IPS-11a (cell line): ENCODE results near the gene CD53.

ENCODE experiments used
- H3K4me3 ChIP-seq: one replicate; pipeline ENCODE4 v1.5.1; 2013; ENCODE audit warnings: low read depth, low read length, control low read depth

CD53 gene

DNA sequence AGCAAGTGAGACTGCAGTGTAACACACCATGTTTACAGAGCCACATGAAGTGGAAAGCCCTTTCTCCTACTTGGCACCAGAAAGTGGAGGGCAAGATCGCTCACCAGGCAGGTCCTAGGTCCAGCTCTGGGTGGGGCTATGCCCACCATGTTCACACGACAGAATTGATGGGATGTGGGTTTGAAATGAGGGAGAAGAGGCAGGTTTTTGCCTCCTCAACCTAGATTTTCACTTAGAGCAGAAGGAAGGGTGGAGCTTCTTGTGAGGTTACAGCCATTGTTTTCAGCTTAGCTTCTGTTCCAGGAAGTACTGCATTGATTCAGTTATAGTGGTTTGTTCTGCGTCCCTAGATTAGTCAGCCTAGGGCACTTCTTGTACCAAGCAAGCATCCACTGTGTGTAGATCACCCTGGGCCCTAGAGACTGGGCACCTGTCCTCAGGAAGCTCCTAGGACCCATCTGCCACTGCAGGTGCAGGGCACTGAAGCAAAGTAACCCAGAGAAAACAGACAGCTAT is 2.3 kb downstream of the CD53 start:
- H3K4me3 ChIP-seq: no peak overlapping the region

DNA sequence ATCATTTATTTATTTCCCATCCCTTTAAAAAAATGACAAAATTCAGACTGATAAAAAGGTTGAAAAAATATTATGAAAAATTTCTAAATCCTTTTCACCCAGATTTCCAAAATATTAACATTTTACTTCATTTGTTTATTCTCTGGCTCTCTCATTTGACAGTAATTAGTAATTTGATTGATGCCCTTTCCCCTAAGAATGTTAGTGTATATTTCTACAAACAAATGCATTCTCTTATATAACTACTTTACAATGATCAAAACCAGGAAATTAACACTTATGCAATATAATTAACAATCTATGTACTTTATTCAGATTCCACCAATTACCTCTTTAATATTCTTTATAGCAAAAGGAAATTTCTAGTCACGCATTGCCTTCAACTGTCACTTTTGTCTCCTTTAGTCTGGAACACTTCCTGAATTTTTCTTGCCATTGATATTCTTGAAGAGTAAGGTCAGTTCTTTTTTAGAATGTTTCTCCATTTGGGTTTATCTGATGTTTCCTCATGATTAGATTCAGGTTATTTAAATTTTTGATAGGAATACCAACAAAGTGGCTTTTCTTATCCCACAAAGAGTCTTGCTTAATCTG is 3.9 kb downstream of the CD53 start:
- no peak overlapping the region for H3K4me3 ChIP-seq

DNA sequence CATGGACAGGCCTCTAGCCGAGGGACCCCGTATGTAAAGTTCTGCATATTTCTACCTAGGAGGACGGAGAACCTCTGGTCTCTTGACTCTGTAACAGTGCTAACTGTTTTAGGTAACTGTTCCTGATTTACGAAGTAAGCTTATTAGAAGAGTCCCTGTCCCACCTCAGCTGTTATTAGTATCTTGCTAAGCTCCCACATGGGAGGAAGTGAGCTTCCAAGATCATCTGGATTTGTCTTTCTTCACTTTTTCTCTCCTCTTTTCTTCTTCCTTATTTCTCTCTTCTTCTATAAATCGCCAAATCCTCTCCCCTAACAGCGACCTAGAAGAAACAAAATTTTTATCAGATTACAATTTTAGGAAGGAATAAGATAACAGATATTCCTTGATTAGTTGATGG is 4.4 kb downstream of the CD53 start:
- H3K4me3 ChIP-seq: no peak overlapping the region

- no peak overlapping the region for H3K4me3 ChIP-seq
Observed at GRCh38 chr1:110877776-110878175, 4.8 kb downstream of the CD53 start.

- no peak overlapping the region for H3K4me3 ChIP-seq
Observed at GRCh38 chr1:110878591-110878990, 5.6 kb downstream of the CD53 start.

DNA sequence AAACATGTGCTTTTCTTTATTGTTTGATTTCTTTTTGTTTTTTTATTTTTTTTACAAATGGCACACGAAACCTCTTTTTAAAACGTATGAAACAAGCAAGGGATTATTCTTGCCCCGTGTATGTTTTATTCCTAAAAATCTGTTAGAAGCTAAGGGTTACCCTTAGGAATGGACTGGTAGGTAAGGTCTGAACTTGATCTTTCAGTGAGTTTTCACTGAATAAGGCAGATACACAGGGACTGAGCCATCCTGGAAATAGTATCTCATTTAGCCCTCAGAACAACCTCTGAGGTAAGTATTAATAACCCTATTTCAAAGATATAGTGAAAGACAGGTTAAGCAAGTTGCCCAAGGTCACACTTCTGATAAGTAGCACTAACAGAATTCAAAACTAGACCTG is 6.0 kb downstream of the CD53 start:
- no peak overlapping the region for H3K4me3 ChIP-seq

- no peak overlapping the region for H3K4me3 ChIP-seq
Observed at GRCh38 chr1:110879758-110880606, 7.0 kb downstream of the CD53 start.

DNA sequence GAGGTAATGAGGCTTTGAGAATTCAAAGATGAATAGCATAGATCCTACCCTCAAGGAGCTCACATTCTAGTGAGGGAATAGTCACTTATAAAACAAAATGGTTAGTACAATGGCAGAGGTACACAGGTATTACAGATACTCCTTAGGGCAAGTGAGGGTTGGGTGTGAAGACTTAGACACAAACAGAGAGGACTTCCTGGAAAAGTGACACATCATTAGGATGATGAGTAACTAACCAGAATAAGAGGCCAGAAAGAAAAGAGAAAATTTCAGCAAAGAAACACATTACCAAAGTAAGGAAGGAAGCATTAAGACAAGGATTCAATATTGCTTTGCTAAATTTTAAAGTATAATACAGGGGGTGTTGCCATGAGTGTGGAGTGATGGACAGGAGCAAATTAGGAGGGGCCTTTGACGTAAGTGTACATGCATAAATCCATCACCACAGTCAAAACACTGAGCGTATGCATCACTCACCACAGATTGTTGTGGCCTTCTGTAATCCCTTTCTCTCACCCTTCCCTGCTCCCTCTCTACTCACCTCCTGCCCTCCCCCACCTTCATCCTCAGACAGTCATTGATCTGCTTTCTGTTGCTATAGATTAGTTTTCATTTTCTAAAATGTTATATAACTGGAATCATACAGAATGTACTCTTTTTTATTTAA is 7.9 kb downstream of the CD53 start:
- H3K4me3 ChIP-seq: no peak overlapping the region

- H3K4me3 ChIP-seq: no peak overlapping the region
Observed at GRCh38 chr1:110888049-110888448, 15.1 kb downstream of the CD53 start.

DNA sequence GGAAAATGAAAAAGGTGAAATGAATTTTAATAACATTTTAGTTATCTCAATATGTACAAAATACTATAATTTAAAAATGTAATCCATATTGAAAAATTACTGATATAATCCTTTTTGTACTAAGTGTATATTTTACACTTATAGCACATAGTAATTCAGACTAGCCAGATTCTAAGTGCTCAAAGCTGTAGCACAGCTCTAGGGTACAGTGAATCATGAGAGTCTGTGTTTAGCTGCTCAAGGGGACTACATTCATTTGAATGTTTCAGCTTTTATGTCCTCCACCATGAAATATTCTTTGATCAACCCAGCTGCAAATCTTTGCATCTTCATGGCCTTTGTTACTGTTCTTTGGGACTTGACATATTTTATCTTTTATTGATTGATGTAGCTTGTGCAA is 15.7 kb downstream of the CD53 start:
- H3K4me3 ChIP-seq: no peak overlapping the region

DNA sequence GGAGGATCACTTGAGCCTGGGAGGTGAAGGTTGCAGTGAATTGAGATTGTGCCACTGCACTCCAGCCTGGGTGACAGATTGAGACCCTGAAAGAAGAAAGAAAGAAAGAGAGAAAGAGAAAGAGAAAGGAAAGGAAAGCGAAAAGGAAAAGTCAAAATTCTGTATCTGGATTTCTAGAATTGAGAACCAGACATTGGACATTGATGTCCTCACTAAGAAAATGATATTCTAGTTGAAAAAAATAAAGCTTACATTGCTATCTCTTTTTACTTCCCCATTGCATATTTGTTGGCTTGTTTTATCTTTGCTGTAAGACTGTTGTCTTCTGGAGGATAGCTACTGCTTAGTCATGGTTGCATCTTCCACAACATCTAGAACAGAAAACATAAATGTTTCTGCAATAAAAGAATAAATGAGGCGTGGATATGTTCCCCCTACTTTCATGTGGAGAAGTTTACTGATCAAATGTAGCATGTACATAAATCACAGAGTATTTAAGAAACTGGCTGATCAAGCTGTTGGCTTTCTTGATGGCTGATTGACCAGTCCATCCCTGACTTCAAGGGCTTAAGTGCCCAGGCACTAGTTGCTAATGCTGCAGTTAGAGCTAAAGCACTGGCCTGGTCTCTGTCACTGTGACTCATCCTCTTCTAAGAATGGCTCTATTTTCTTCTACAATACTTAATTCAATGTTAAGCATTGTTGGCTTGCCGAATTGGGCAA is 17.7 kb downstream of the CD53 start:
- H3K4me3 ChIP-seq: no peak overlapping the region

DNA sequence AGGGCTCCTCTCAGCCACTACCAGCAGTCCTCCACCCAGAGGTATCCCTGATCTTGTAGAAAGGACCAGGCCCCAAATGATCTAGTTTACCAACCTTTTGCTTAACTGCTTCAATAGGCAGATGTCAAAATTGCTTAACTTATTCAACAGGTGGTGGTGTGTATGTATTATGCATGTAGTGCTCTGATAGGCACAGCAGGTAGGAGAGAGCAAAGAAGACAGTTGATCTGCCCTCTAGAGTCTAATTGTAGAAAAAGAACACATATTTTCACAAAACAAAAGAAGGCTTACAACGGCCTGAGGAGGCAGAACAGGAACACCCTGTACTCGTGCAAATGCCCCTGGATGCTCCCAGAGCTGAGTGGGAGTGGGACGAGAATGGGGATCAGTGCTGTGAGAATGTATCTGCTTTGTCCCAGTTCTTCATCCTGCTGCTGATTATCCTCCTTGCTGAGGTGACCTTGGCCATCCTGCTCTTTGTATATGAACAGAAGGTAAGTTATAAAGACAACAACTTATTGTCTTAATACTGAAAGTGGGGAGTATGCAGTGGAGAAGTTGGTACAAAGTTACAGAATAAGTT is 21.1 kb downstream of the CD53 start:
- no peak overlapping the region for H3K4me3 ChIP-seq

GRCh38 chr1:110896090-110896489 is 23.1 kb downstream of the CD53 start:
- H3K4me3 ChIP-seq: no peak overlapping the region

- no peak overlapping the region for H3K4me3 ChIP-seq
Observed at GRCh38 chr1:110897681-110898080, 24.7 kb downstream of the CD53 start.

- no peak overlapping the region for H3K4me3 ChIP-seq
Observed at GRCh38 chr1:110898734-110899457, 25.9 kb downstream of the CD53 start.

DNA sequence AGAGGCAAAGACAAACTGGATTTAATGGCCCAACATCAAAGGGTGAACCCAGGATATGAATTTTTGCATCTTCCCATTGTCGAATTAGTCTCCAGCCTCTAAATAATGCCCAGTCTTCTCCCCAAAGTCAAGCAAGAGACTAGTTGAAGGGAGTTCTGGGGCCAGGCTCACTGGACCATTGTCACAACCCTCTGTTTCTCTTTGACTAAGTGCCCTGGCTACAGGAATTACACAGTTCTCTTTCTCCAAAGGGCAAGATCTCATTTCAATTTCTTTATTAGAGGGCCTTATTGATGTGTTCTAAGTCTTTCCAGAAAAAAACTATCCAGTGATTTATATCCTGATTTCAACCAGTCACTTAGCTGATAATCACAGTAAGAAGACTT is 26.5 kb downstream of the CD53 start:
- no peak overlapping the region for H3K4me3 ChIP-seq

DNA sequence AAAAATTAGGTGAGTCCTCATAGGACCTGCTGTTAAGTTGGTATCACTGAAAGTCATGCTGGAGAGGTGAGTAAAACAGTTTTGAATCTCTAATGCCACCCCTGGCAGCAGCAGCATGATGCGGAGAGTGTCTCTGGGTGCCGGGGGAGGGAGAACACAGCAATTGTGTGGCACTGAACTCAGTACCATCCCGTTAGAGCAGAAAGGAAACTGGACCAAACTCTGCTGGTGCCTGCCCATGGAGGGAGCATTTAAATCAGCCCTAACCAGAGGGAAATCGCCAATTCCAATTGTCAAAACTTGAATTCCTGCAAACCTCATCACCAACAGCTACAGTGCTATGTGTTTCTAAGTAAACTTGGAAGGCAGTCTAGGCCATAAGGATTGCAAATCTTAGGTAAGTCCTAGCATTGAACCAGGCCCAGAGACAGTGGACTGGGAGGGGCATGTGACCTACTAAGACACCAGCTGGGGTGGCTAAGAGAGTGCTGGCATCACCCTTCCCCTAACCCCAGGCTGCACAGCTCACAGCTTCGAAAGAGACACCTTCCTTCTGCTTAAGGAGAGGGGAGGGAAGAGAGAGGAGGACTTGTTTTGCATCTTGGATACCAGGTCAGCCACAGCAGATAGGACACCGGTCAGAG is 30.0 kb downstream of the CD53 start:
- no peak overlapping the region for H3K4me3 ChIP-seq

DNA sequence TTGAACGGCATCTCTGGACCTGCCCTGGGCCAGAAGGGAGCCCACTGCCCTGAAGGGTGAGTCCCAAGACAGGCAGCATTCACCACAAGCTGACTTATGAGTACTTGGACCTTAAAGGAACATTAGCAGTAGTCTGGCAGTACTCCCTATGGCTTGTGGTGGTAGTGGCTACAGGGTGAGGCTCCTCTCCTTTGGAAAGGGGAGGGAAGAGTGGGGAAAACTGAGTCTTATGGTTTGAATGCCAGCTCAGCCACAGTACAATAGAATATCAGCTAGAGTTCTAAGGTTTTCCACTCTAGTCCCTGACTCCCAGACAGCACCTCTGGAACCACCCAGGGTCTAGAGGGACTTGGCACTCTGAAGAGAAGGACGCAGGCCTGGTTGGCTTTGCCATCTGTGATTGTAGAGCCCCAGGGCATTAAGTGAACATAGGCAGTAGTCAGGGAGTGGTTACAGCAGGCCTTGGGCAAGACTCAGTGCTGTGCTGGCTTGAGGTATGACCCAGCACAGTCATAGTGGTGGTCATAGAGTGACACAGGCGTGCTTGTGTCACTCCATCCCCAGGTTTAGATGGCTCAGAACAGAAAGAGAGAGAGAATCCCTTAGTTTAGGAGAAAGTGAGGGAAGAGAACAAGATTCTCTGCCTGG is 31.0 kb downstream of the CD53 start:
- H3K4me3 ChIP-seq: no peak overlapping the region

DNA sequence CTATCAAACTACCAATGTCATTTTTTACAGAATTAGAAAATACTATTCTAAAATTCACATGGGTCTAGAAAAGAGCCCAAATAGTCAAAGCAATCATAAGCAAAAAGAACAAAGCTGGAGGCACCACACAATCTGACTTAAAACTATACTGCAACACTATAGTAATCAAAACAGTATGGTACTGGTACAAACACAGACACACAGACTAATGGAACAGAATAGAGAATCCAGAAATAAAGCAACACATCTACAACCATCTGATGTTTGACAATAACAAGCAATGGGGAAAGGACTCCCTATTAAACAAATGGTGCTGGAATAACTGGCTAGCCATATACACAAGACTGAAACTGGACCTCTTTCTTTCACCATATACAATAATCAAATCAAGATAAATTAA is 39.8 kb downstream of the CD53 start:
- no peak overlapping the region for H3K4me3 ChIP-seq
